Measurements from ENCODE around the gene PAX3.
A peak's percentile ranks its signal among the peaks of the same experiment; 100 is the strongest.

The PAX3 gene

DNA sequence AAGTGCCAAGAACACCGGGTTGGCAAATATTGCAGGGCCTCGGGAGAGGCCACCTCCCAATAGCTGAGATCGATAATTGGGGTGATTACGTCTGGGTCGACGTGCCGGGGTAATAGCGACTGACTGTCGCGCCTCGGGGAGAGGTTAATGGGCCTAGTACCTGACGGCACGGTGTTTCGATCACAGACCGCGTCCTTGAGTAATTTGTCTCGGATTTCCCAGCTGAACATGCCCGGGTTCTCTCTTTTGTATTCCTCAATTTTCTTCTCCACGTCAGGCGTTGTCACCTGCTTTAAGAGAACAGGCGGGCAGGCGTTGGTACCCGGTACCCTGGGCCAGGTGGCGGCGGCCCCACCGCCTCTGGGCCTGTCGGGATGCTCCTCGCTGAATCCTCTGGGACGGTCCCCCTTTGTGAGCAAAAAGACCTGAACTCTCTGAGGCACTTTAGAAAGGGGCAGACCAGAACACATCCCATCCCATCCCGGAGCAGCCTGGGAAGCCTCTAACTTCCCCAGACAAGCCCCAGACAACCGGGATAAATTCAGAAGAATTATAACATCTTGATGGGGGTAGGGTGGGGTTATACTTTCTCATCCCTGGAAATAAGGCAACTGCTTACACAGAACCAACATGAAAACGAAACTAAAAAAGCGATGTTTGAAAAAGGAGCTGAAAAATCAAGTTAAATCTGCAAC lies 3.3 kb downstream of the PAX3 start:
- H3K4me1 ChIP-seq (ENCODE audit: control insufficient read depth, low read depth, low read length), result no peaks in the 10 kb centered on the region
- no peak overlapping the region for H3K4ac ChIP-seq (ENCODE audit: low read depth, low read length)
- peaks cover 83% of the 10 kb centered on the region for H3K27me3 ChIP-seq (ENCODE audit: insufficient read depth, low read length, poor library complexity)
- no peaks in the 10 kb centered on the region for H3K79me2 ChIP-seq (ENCODE audit: control insufficient read depth, insufficient read depth, low read length)
- no peak overlapping the region for H4K8ac ChIP-seq (ENCODE audit: low read depth, low read length)
- no peak overlapping the region for H2BK120ac ChIP-seq (ENCODE audit: low read depth, low read length)
- no peak overlapping the region for H2BK5ac ChIP-seq (ENCODE audit: low read length)
- no peak overlapping the region for H3K18ac ChIP-seq (ENCODE audit: low read length)
- H3K56ac ChIP-seq (ENCODE audit: low read length), result no peak overlapping the region
- H4K5ac ChIP-seq (ENCODE audit: low read length), result no peak overlapping the region
- H3K4me3 ChIP-seq (ENCODE audit: low read length), result no peak overlapping the region
- H2BK15ac ChIP-seq (replicated peaks; ENCODE audit: low read depth), result no peak overlapping the region
- no peaks in the 10 kb centered on the region for H3K79me1 ChIP-seq (ENCODE audit: low read length)
- DNase-seq, result peak; percentile 36
- no peak overlapping the region for H3K23ac ChIP-seq (ENCODE audit: low read length)
- H2AK5ac ChIP-seq (ENCODE audit: low read length), result no peak overlapping the region
- no peaks in the 10 kb centered on the region for H3K36me3 ChIP-seq (ENCODE audit: control insufficient read depth, insufficient read depth, low read length)
- WGBS (ENCODE audit: extremely low coverage, insufficient coverage, low lambda C conversion rate), result no CpG with 5 or more reads among the region's 33 CpGs
- H3K27ac ChIP-seq (ENCODE audit: low read depth, low read length), result no peak overlapping the region
- no peak overlapping the region for H3K9ac ChIP-seq (ENCODE audit: low read length)
- no peak overlapping the region for H3K4me2 ChIP-seq (ENCODE audit: low read length)

DNA sequence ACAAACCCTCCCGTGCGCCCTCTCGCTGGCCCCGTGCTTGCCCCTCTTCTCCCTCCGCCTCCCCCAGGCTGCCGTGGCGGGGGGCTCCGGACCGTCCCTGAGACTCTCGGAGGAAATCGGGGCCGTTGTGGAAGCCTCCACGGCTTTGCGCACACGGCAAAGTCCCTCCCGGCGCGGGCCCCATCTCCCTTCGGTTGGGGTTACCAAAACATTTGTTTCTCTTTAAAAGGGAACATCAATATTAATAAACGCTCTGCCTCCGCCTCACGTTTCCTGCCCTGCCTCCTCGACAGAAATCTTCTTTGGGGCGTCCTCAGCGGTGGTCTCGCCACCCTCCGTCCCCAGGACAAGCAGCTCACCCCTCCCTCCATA lies 3.8 kb downstream of the PAX3 start:
- no peak overlapping the region for H3K9ac ChIP-seq (ENCODE audit: low read length)
- H3K18ac ChIP-seq (ENCODE audit: low read length), result no peak overlapping the region
- no peak overlapping the region for H2AK5ac ChIP-seq (ENCODE audit: low read length)
- no peak overlapping the region for H4K5ac ChIP-seq (ENCODE audit: low read length)
- peaks cover 79% of the 10 kb centered on the region for H3K27me3 ChIP-seq (ENCODE audit: insufficient read depth, low read length, poor library complexity)
- H3K56ac ChIP-seq (ENCODE audit: low read length), result no peak overlapping the region
- no peak overlapping the region for H4K8ac ChIP-seq (ENCODE audit: low read depth, low read length)
- no peak for DNase-seq
- no peak overlapping the region for H3K4me2 ChIP-seq (ENCODE audit: low read length)
- no peak overlapping the region for H3K27ac ChIP-seq (ENCODE audit: low read depth, low read length)
- no peak overlapping the region for H2BK120ac ChIP-seq (ENCODE audit: low read depth, low read length)
- H2BK5ac ChIP-seq (ENCODE audit: low read length), result no peak overlapping the region
- no peaks in the 10 kb centered on the region for H3K36me3 ChIP-seq (ENCODE audit: control insufficient read depth, insufficient read depth, low read length)
- H3K4me3 ChIP-seq (ENCODE audit: low read length), result no peak overlapping the region
- no peak overlapping the region for H2BK15ac ChIP-seq (replicated peaks; ENCODE audit: low read depth)
- no peaks in the 10 kb centered on the region for H3K79me2 ChIP-seq (ENCODE audit: control insufficient read depth, insufficient read depth, low read length)
- no peak overlapping the region for H3K4ac ChIP-seq (ENCODE audit: low read depth, low read length)
- H3K79me1 ChIP-seq (ENCODE audit: low read length), result no peaks in the 10 kb centered on the region
- no CpG with 5 or more reads among the region's 27 CpGs for WGBS (ENCODE audit: extremely low coverage, insufficient coverage, low lambda C conversion rate)
- H3K23ac ChIP-seq (ENCODE audit: low read length), result no peak overlapping the region
- no peaks in the 10 kb centered on the region for H3K4me1 ChIP-seq (ENCODE audit: control insufficient read depth, low read depth, low read length)

DNA sequence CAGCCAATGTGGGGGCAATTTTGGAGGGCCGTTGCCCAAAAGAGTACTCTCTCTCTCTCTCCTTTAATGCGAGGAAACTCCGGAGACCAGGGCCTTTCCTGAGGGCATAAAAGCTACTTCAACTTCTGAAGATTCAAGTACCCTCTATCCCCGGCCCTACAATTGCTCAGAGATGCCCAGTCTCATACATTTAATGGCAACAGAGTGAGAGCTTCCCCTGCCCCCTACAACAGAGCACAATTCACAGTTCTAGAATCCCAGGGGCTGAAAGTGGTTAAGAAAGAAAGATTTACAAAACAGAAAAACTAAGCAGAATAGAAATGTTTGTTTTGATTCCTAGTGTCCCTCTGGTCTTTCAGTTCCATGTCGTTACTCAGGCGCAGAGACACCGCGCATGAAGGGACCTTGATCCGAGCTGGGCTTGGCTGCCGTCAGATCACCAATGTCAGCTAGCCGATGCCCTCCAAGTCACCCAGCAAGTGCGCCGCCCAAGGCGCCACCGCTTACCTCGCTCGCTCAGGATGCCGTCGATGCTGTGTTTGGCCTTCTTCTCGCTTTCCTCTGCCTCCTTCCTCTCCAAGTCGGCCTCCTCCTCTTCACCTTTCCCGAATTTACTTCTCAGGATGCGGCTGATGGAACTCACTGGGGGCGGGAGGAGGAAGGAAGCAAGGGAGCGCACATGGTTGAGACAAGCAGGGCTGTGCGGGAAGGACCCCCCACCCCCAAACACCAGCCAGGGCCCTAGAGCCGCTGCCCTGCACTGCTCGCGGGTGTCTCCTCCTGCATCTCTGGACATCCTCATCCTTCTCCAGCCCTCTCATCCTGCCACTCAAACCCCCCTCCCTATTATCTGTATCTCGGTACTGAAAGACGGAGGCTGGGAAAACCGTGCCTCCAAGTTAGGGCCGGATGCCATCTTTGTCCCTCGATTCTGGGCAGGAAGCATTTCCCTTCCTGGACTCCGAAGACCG lies 4.9 kb downstream of the PAX3 start:
- H3K4ac ChIP-seq (ENCODE audit: low read depth, low read length), result no peak overlapping the region
- H3K4me1 ChIP-seq (ENCODE audit: control insufficient read depth, low read depth, low read length), result no peaks in the 10 kb centered on the region
- peaks cover 82% of the 10 kb centered on the region for H3K27me3 ChIP-seq (ENCODE audit: insufficient read depth, low read length, poor library complexity)
- H3K4me3 ChIP-seq (ENCODE audit: low read length), result no peak overlapping the region
- H3K9ac ChIP-seq (ENCODE audit: low read length), result no peak overlapping the region
- no peak overlapping the region for H4K5ac ChIP-seq (ENCODE audit: low read length)
- DNase-seq, result peak; percentile 42
- no CpG with 5 or more reads among the region's 36 CpGs for WGBS (ENCODE audit: extremely low coverage, insufficient coverage, low lambda C conversion rate)
- no peaks in the 10 kb centered on the region for H3K36me3 ChIP-seq (ENCODE audit: control insufficient read depth, insufficient read depth, low read length)
- H3K56ac ChIP-seq (ENCODE audit: low read length), result no peak overlapping the region
- no peak overlapping the region for H3K27ac ChIP-seq (ENCODE audit: low read depth, low read length)
- no peak overlapping the region for H3K18ac ChIP-seq (ENCODE audit: low read length)
- H3K79me2 ChIP-seq (ENCODE audit: control insufficient read depth, insufficient read depth, low read length), result no peaks in the 10 kb centered on the region
- H2AK5ac ChIP-seq (ENCODE audit: low read length), result no peak overlapping the region
- H3K79me1 ChIP-seq (ENCODE audit: low read length), result no peaks in the 10 kb centered on the region
- no peak overlapping the region for H2BK15ac ChIP-seq (replicated peaks; ENCODE audit: low read depth)
- H2BK5ac ChIP-seq (ENCODE audit: low read length), result no peak overlapping the region
- no peak overlapping the region for H2BK120ac ChIP-seq (ENCODE audit: low read depth, low read length)
- H3K23ac ChIP-seq (ENCODE audit: low read length), result no peak overlapping the region
- H4K8ac ChIP-seq (ENCODE audit: low read depth, low read length), result no peak overlapping the region
- no peak overlapping the region for H3K4me2 ChIP-seq (ENCODE audit: low read length)

DNA sequence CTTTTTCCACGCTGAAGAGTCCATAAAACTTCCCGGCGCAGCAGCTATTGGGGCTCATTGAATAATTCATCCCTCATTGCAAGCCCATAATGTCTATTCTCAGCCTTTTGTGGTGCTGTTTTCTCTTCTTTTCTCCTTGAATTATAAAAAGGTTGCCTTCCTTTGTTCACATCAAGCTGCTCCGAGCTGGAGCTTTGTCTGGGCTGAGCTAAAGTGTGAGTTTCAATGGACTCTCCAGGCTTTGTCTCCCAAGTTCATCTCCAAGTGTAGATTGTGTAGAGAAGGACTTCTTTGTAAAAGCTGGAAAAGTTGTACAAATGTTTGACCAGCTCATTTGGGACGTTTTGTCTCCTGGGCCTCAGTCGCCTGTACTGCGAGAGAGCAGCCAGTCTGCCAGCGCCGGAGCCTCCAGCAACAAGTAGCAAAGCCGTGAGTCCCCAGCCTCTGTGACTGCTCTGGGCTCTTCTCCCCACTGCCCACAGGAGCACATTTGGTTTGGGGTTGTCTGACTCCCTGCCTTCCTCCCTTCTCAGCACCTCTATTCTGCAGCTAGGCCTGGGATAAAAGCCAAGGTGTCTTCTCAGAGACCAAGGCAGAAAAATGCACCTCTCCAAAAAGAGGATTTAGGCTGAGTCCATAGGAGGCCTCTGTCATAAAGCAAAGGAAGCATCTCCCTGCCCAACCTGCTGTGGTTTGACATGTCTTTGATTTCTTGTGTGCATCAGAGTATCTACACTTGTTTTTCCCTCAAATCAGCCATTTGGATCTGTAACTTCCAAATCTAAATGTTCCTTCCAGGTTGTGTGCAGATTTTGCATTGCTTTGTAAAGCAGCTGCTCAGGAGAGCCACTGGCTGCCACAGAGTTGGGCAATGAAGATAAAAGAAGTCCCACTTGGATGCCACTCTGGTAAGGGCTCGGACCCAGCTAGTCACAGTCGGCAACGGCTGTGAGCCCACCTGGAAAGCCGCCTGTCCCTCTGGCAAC lies 6.4 kb downstream of the PAX3 start:
- H3K4me1 ChIP-seq (ENCODE audit: control insufficient read depth, low read depth, low read length), result no peaks in the 10 kb centered on the region

DNA sequence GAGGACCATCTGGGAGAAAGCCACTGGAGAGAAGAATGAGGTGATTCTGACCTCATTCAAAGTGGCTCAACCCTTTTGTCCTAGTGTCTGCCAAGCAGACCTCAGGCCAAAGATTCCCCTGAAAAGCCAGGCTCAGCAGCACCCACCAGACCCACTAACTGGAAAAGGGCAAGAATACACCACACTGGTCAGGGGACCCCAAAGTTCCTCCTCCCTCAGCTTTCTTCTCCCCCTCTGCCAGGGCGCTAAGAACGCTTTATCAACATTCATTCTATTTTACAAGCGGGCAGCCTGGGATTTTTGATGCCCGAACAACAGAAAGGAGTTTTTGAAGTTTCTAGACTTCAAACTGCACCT lies 7.3 kb downstream of the PAX3 start:
- Histone ChIP-seq H3K23ac (ENCODE audit: low read length) (no peak overlapping the region), H3K79me1 (ENCODE audit: low read length) (no peaks in the 10 kb centered on the region), H4K5ac (ENCODE audit: low read length) (no peak overlapping the region), H2BK5ac (ENCODE audit: low read length) (no peak overlapping the region), H3K9ac (ENCODE audit: low read length) (no peak overlapping the region), H3K4ac (ENCODE audit: low read depth, low read length) (no peak overlapping the region), H4K8ac (ENCODE audit: low read depth, low read length) (no peak overlapping the region), H3K4me3 (ENCODE audit: low read length) (no peak overlapping the region), H3K18ac (ENCODE audit: low read length) (no peak overlapping the region), H3K36me3 (ENCODE audit: control insufficient read depth, insufficient read depth, low read length) (no peaks in the 10 kb centered on the region), H3K56ac (ENCODE audit: low read length) (no peak overlapping the region), H3K27ac (ENCODE audit: low read depth, low read length) (no peak overlapping the region), H2BK15ac (replicated peaks; ENCODE audit: low read depth) (no peak overlapping the region), H2AK5ac (ENCODE audit: low read length) (no peak overlapping the region), H3K4me2 (ENCODE audit: low read length) (no peak overlapping the region), H3K4me1 (ENCODE audit: control insufficient read depth, low read depth, low read length) (no peaks in the 10 kb centered on the region), H2BK120ac (ENCODE audit: low read depth, low read length) (no peak overlapping the region), H3K27me3 (ENCODE audit: insufficient read depth, low read length, poor library complexity) (peaks cover 67% of the 10 kb centered on the region), H3K79me2 (ENCODE audit: control insufficient read depth, insufficient read depth, low read length) (no peaks in the 10 kb centered on the region)
- WGBS (ENCODE audit: extremely low coverage, insufficient coverage, low lambda C conversion rate), result no CpG with 5 or more reads among the region's 4 CpGs
- DNase-seq, result no peak

More for the DNA sequence above, 6.4 kb downstream of the PAX3 start:
- Histone ChIP-seq H2BK15ac (replicated peaks; ENCODE audit: low read depth) (no peak overlapping the region), H3K56ac (ENCODE audit: low read length) (no peak overlapping the region), H4K8ac (ENCODE audit: low read depth, low read length) (no peak overlapping the region), H3K27ac (ENCODE audit: low read depth, low read length) (no peak overlapping the region), H3K4me2 (ENCODE audit: low read length) (no peak overlapping the region), H2BK5ac (ENCODE audit: low read length) (no peak overlapping the region), H3K4ac (ENCODE audit: low read depth, low read length) (no peak overlapping the region), H3K36me3 (ENCODE audit: control insufficient read depth, insufficient read depth, low read length) (no peaks in the 10 kb centered on the region), H3K9ac (ENCODE audit: low read length) (no peak overlapping the region), H3K27me3 (ENCODE audit: insufficient read depth, low read length, poor library complexity) (peaks cover 74% of the 10 kb centered on the region), H4K5ac (ENCODE audit: low read length) (no peak overlapping the region), H3K79me1 (ENCODE audit: low read length) (no peaks in the 10 kb centered on the region), H3K23ac (ENCODE audit: low read length) (no peak overlapping the region), H3K4me3 (ENCODE audit: low read length) (no peak overlapping the region), H2AK5ac (ENCODE audit: low read length) (no peak overlapping the region), H2BK120ac (ENCODE audit: low read depth, low read length) (no peak overlapping the region), H3K18ac (ENCODE audit: low read length) (no peak overlapping the region), H3K79me2 (ENCODE audit: control insufficient read depth, insufficient read depth, low read length) (no peaks in the 10 kb centered on the region)
- WGBS (ENCODE audit: extremely low coverage, insufficient coverage, low lambda C conversion rate), result no CpG with 5 or more reads among the region's 14 CpGs
- DNase-seq, result no peak
